HepG2 (cell line): ENCODE data around the gene APC2. TPM values are rescaled to one million over a fixed set of nuclear protein-coding genes. Genes with fewer than 3 reads are reported as not detected.

ENCODE experiments used
- FOSL2 ChIP-seq: sonication (generic); formaldehyde crosslinking; IDR thresholded peaks from 2 replicates; pipeline ENCODE4 v1.4.0; 2020; ENCODE audit warnings: missing genetic modification reagents
- HMG20A ChIP-seq: IDR thresholded peaks from 2 replicates; pipeline ENCODE4 v1.6.1; 2016; ENCODE audit warnings: borderline replicate concordance
- ISL2 ChIP-seq: sonication (generic); formaldehyde crosslinking; IDR thresholded peaks from 2 replicates; pipeline ENCODE4 v1.5.0; 2020; ENCODE audit warnings: missing genetic modification reagents
- MIXL1 ChIP-seq: IDR thresholded peaks from 2 replicates; pipeline ENCODE4 v1.6.1; 2016
- NFATC3 ChIP-seq: sonication (generic); formaldehyde crosslinking; IDR thresholded peaks from 2 replicates; pipeline ENCODE4 v1.5.1; 2020; ENCODE audit warnings: mild to moderate bottlenecking, missing genetic modification reagents
- NR2F2 ChIP-seq: IDR thresholded peaks from 2 replicates; pipeline ENCODE4 v1.6.1; 2012; ENCODE audit warnings: low read depth, inconsistent platforms, borderline replicate concordance
- PRDM4 ChIP-seq: sonication (generic); formaldehyde crosslinking; IDR thresholded peaks from 2 replicates; pipeline ENCODE4 v1.9.0; 2021; ENCODE audit warnings: missing genetic modification reagents, borderline replicate concordance
- REXO4 ChIP-seq: sonication (generic); formaldehyde crosslinking; IDR thresholded peaks from 2 replicates; pipeline ENCODE4 v1.8.0; 2022; ENCODE audit warnings: missing genetic modification reagents, mild to moderate bottlenecking, borderline replicate concordance
- RNF2 ChIP-seq: fragments of 450-650 bp; conservative IDR thresholded peaks from 2 replicates; pipeline ENCODE4 v1.6.1; 2016; ENCODE audit warnings: low read depth
- SAFB2 ChIP-seq: sonication (generic); formaldehyde crosslinking; IDR thresholded peaks from 2 replicates; pipeline ENCODE4 v1.5.1; 2020; ENCODE audit warnings: missing genetic modification reagents, low read depth, mild to moderate bottlenecking, borderline replicate concordance
- ZFP90 ChIP-seq: sonication (generic); formaldehyde crosslinking; IDR thresholded peaks from 2 replicates; pipeline ENCODE4 v1.8.0; 2022; ENCODE audit warnings: missing genetic modification reagents, mild to moderate bottlenecking, inconsistent platforms, borderline replicate concordance
- ZNF777 ChIP-seq: sonication (generic); formaldehyde crosslinking; IDR thresholded peaks from 2 replicates; pipeline ENCODE4 v1.4.0; 2020; ENCODE audit warnings: missing genetic modification reagents
- polyA plus RNA-seq, 8 experiments: library from polyadenylated mRNA; depleted of rRNA in 3 of 8; stranded (reverse) in 7 of 8; unstranded in 1 of 8; fragments of >200 nt; fragmentation: Illumina TruSeq in 4 of 8; extraction: Trizol in 4 of 8; gene quantifications; 2 replicates each; pipeline versions ENCODE4 v1.2.1 to v1.2.3, GENCODE V29; 2011 to 2016; ENCODE audit warnings: low read depth in 4 of 8, missing spikeins in 1 of 8, mixed read lengths in 1 of 8; ENCODE audit not compliant: insufficient read depth in 1 of 8
- total RNA-seq, 5 experiments: library from RNA; depleted of rRNA; stranded (reverse); fragments of >200 nt; fragmentation: Illumina TruSeq; extraction: Trizol; gene quantifications; 2 replicates each; pipeline ENCODE4 v1.2.3, GENCODE V29; 2016; ENCODE audit warnings: low read depth in 1 of 5
- TF ChIP-seq, protein P1 (sequence below): sonication (generic); formaldehyde crosslinking; IDR thresholded peaks from 2 replicates; pipeline ENCODE4 v1.4.0; 2020; ENCODE audit warnings: missing genetic modification reagents, borderline replicate concordance
- TF ChIP-seq, protein P2 (sequence below): sonication (generic); formaldehyde crosslinking; IDR thresholded peaks from 2 replicates; pipeline ENCODE4 v1.4.0; 2020; ENCODE audit warnings: missing genetic modification reagents, borderline replicate concordance
- TF ChIP-seq, protein P3 (sequence below): sonication (generic); formaldehyde crosslinking; IDR thresholded peaks from 2 replicates; pipeline ENCODE4 v1.5.0; 2020; ENCODE audit warnings: mild to moderate bottlenecking, missing genetic modification reagents
- TF ChIP-seq, protein P4 (sequence below): sonication (generic); formaldehyde crosslinking; IDR thresholded peaks from 2 replicates; pipeline ENCODE4 v1.4.0; 2020; ENCODE audit warnings: missing genetic modification reagents

The APC2 gene
- total and polyA plus RNA-seq, 2 of the 13 experiments (the other 11 are each of a cell fraction or from before 2014, with no cell fraction given), result 0.08 to 0.22 TPM

- TF ChIP-seq, protein P1, sequence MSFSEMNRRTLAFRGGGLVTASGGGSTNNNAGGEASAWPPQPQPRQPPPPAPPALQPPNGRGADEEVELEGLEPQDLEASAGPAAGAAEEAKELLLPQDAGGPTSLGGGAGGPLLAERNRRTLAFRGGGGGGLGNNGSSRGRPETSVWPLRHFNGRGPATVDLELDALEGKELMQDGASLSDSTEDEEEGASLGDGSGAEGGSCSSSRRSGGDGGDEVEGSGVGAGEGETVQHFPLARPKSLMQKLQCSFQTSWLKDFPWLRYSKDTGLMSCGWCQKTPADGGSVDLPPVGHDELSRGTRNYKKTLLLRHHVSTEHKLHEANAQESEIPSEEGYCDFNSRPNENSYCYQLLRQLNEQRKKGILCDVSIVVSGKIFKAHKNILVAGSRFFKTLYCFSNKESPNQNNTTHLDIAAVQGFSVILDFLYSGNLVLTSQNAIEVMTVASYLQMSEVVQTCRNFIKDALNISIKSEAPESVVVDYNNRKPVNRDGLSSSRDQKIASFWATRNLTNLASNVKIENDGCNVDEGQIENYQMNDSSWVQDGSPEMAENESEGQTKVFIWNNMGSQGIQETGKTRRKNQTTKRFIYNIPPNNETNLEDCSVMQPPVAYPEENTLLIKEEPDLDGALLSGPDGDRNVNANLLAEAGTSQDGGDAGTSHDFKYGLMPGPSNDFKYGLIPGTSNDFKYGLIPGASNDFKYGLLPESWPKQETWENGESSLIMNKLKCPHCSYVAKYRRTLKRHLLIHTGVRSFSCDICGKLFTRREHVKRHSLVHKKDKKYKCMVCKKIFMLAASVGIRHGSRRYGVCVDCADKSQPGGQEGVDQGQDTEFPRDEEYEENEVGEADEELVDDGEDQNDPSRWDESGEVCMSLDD (CRISPR knock-in tag), result peak; percentile 43; the same call in 1 of the 2 replicates
- TF ChIP-seq ZFP90 (CRISPR knock-in tag), result peak; percentile 41; the same call in 1 of the 2 replicates
- no peak for TF ChIP-seq PRDM4
- no peak for TF ChIP-seq NR2F2
- TF ChIP-seq, protein P2, sequence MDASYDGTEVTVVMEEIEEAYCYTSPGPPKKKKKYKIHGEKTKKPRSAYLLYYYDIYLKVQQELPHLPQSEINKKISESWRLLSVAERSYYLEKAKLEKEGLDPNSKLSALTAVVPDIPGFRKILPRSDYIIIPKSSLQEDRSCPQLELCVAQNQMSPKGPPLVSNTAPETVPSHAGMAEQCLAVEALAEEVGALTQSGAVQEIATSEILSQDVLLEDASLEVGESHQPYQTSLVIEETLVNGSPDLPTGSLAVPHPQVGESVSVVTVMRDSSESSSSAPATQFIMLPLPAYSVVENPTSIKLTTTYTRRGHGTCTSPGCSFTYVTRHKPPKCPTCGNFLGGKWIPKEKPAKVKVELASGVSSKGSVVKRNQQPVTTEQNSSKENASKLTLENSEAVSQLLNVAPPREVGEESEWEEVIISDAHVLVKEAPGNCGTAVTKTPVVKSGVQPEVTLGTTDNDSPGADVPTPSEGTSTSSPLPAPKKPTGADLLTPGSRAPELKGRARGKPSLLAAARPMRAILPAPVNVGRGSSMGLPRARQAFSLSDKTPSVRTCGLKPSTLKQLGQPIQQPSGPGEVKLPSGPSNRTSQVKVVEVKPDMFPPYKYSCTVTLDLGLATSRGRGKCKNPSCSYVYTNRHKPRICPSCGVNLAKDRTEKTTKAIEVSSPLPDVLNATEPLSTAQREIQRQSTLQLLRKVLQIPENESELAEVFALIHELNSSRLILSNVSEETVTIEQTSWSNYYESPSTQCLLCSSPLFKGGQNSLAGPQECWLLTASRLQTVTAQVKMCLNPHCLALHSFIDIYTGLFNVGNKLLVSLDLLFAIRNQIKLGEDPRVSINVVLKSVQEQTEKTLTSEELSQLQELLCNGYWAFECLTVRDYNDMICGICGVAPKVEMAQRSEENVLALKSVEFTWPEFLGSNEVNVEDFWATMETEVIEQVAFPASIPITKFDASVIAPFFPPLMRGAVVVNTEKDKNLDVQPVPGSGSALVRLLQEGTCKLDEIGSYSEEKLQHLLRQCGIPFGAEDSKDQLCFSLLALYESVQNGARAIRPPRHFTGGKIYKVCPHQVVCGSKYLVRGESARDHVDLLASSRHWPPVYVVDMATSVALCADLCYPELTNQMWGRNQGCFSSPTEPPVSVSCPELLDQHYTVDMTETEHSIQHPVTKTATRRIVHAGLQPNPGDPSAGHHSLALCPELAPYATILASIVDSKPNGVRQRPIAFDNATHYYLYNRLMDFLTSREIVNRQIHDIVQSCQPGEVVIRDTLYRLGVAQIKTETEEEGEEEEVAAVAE (CRISPR knock-in tag), result no peak
- no peak for TF ChIP-seq NFATC3
- no peak for TF ChIP-seq REXO4
- TF ChIP-seq, protein P3, sequence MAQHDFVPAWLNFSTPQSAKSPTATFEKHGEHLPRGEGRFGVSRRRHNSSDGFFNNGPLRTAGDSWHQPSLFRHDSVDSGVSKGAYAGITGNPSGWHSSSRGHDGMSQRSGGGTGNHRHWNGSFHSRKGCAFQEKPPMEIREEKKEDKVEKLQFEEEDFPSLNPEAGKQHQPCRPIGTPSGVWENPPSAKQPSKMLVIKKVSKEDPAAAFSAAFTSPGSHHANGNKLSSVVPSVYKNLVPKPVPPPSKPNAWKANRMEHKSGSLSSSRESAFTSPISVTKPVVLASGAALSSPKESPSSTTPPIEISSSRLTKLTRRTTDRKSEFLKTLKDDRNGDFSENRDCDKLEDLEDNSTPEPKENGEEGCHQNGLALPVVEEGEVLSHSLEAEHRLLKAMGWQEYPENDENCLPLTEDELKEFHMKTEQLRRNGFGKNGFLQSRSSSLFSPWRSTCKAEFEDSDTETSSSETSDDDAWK, result no peak
- peak; percentile 51; the same call in 1 of the 2 replicates for TF ChIP-seq FOSL2 (CRISPR knock-in tag)
- TF ChIP-seq SAFB2 (CRISPR knock-in tag), result peak; percentile 48; the same call in 1 of the 2 replicates
- no peak for TF ChIP-seq HMG20A (CRISPR knock-in tag)
- TF ChIP-seq ISL2 (CRISPR knock-in tag), result peak; percentile 44; the same call in 1 of the 2 replicates
- peak; percentile 11; the same call in 1 of the 2 replicates for TF ChIP-seq ZNF777 (CRISPR knock-in tag)
- no peak for TF ChIP-seq RNF2
- TF ChIP-seq, protein P4, sequence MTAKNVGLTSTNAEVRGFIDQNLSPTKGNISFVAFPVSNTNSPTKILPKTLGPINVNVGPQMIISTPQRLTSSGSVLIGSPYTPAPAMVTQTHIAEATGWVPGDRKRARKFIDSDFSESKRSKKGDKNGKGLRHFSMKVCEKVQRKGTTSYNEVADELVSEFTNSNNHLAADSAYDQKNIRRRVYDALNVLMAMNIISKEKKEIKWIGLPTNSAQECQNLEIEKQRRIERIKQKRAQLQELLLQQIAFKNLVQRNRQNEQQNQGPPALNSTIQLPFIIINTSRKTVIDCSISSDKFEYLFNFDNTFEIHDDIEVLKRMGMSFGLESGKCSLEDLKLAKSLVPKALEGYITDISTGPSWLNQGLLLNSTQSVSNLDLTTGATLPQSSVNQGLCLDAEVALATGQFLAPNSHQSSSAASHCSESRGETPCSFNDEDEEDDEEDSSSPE (CRISPR knock-in tag), result peak; percentile 75
- no peak for TF ChIP-seq MIXL1 (CRISPR knock-in tag)
These were observed 43.0 kb upstream of the APC2 start (continued) for GRCh38 chr19:1406774-1407527.
